HG03175 (cell line): ENCODE data around the gene ALPK1.

Source experiments
- ATAC-seq: cut with Tn5 transposase; IDR thresholded peaks from one replicate; pipeline ENCODE4 v1.9.1; 2021; ENCODE audit warnings: mild to moderate bottlenecking, moderate library complexity; ENCODE audit not compliant: unreplicated experiment

Gene ALPK1

DNA sequence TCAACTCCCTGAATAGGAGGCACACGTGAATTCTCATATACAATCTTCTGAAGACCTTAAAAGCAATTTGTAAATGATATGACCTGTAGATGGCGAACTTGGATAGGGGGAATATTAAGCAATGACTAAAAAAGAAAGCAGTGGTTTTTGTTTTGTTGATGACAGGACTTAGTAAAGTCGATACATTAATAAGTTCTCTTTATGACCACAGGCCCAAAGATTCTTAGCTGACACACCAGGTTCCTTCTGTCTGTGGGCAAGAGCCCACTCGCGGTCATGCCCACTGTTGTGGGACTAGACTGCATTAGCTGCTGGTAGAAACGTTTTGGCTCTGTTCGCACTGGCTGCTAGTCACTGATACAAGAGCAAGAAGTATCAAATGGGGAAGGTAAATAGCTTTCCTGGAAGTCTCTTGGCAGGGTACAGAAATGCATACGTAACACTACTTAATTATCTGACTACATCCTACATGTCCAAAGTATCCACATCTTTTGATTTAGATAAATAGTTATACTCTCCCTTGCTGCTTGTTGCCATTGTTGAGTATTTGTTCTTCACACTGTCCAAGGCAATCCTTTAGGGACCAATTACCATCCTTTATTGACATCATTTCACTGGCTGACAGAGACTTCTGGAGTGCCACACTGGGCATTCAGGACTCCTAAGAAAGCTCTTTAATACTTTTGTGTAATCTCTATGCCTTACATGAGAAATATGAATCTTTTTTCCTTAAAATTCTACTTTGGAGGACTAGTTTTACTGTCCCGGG, 31.0 kb downstream of the ALPK1 start:
- ATAC-seq = peak; percentile 85

DNA sequence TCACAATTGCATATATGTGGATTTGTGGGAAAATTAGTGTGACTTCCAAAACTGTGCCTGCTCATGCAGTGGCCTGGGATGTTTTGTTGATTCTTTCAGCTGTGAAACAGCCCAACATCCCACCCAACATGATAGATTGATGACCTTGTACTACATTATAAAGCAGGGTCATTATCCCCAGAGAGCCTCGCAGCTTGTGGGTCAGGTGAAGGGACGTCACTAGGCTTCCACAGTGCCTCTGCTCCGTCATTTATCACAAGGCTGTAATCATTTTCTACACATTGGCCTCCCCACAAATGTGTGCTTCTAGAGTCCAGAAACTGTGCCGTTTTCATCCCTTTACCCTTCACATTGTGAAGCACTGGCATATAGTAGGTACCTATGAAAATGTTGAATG, 31.6 kb downstream of the ALPK1 start:
- no peak for ATAC-seq

DNA sequence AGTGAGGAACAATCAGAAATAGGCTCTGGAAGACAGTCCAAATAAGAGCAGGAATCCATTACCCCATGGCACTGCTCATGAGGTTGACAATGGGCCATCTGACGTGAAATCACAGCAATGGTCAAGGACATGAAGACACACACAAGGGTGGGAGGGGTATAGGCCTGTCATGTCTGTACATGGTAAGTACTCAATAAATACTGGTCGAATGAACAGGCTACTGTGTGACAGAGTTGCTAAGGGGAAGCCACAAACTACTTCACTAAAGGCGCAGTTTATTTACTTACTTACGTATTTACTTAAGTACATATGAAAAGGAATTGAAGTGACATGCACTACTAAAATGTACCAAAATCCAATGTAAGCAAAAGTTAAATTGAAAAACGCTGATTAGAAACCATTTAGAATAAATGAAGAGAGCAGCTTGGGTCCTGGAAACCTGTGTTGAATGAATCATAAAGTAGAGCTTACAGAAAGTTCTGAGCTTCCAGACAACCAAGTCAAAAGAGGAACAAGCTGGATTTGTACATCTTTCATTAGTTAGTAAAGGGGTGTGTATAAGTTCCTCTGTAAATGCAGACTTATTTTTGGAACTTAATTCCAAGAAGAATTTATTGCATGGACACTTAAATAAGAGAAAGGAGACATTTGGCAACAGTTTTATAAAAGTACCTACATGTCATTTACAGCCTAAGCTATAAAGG, 32.7 kb downstream of the ALPK1 start:
- ATAC-seq = no peak

DNA sequence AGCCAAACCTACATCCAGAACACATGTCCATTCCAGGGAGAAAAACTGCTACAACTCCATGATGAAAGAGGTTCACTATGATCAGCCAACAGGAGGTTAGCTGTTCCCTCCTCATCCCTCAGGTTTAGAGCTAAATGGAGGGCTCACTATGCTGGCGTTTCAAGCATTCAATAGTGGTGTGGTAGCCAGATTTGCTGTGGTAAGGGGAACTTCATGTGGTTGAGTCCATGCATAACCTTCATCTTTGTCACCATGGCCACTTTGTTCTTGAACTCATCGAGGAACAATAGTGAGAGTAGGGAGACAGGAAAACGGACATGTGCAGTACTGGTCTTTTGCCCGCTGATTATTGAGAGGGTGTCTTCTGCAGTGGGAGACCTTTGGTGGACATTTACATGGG, 33.8 kb downstream of the ALPK1 start:
- no peak for ATAC-seq

DNA sequence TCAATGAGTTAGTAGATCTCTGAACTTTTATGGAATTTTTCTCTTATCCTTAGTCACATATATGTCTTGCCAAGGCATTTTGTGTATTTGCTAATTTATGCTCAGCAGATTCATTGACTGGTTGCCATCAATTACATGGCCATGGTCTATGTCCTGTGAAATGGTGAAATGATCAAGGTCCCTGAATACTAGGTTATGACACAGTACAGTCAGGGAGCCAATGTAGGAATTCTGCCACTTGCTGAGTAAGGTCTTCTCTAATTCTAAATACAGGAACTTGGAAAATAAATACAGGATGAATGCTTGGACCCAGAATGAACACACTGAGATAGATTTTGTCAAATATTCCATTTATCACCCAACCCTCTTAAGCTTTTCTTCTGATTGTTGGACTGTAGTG, 35.2 kb downstream of the ALPK1 start:
- ATAC-seq = no peak

DNA sequence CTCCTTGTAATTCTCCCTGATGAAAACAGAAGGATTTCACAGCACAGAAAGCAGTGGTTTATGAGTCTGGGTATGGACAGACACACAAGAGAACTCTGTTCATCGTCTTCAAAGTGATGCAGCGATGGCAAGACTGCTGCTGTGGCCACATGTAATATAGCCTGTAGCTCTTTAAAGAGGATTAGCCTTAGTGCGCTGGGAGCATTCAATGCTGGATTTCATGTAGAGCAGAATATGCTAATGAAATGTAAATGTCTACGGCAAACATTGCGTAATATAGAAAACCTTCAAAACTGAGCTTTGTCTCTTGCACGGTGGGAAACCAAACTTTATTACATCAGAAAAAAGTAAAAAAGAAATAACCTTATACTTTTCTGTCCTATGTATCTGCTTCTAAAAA, 42.9 kb downstream of the ALPK1 start:
- no peak for ATAC-seq

DNA sequence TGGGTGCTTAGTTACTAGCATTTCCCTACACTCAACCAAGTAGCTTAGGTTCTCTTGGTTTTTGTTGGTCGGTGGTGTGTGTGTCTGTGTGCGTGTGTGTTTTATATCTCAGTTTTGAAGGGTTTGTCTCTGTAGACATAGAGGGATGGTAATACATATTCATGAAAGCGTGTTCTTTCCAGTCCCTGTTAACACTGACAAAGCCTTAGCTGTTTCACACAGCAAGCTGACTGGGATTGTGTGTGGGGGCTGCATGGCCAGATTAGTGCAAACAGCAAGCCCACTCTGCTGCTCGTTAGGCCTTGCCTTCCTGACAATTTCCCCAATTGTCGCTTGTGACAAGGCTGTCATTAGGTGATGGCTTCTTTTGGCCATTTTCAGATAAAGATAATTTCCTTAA, 43.9 kb downstream of the ALPK1 start:
- ATAC-seq = no peak

DNA sequence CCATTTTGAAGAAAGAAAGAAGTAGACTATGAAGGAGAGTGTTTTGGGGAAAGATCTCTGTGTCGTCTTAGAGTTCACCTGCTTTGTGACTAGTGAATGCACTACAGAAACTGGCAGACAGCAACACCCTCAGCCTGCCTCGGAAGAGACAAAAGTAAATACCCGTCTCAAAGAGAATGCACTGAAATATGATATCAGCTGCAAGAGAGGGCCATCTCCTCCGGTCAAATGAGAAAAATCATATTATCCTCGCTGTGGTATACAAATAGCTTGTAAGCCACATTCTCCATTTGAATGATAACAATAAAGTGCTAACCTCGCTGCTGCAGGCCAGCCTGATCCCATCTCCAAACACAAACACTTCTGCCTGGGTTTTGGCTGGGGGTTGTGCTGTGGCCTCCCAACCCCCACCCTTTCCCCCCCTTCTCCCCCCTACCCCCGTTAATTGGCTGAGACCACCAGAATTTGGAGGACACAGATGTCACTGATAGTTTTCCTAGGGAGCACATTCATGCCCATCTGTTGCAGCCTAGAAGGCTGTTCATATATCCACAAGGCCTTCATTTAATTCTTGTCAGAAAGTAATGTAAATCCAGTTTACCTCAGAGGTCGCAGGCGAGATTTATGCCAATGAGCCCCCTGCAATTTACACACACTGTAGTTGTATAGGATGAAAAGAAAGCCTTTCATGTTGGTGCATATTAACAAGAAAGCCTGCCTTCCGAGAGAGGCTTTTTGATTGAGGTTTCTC, 46.3 kb downstream of the ALPK1 start:
- ATAC-seq = no peak

DNA sequence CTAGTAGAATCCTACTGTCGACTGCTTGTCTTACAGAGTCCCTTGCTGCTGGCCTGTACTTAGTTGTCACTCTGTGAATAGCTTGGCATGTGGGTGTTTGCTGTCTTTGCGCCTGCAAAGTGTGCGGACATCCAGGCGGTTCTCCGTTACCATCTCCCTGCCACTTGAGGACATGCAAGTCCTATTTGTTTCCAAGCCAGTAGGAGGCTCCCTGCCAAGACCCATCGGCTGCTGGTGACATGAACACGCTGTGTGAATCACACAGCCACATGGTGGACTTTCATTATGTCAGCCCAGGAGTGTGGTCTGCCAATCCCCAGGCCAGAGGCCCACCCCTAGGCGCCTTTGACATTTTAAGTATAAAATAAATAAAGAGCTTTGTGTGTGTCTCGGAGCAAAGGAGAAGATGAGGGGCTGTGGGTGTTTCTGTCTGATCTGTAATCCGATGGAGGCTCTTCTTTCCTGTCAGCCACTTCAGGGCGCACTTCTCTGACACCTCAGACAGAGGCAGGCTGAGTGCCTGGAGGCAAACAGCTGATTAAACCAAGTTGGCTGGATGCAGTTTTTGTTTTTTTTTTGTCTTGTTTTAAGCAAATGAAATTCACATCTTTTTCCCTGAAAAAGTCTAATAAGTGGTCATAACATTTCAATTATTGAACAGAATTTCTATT, 51.5 kb downstream of the ALPK1 start:
- ATAC-seq = no peak

DNA sequence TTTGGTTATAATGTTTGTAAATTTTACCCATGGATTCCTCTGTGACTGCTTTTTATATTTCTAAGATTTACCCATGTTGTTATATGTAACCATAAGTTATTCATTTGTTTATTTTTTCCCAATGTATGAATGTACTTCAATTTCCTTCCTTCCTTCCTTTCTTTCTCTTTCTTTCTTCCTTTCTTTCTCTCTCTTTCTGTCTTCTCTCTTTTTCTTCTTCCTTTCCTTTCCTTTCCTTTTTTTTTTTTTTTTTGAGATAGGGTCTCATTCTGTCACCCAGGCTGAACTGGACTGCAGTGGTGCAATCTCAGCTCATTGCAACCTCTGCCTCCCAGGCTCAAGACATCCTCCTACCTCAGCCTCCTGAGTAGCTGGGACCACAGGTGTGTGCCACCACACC, 55.6 kb downstream of the ALPK1 start:
- no peak for ATAC-seq

DNA sequence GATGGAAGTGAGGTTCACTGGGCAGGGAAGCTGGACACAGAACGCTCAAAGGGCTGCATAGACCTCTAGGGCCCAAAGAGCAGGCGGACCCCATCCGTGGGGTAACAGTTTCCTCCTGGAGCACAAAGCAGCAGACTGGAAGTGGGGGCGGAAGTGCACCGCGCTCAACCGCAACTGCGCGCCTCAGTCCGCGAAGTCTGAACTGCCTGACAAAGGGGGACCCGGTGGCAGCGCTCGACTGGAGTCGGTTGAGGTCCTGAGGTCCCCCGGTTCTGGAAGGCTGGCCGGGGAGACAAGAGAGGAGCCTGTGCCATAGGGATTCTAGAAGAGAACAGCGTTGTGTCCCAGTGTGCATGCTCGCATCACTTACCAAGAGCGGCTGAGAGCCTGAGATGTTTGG, 58.5 kb downstream of the ALPK1 start:
- no peak for ATAC-seq

DNA sequence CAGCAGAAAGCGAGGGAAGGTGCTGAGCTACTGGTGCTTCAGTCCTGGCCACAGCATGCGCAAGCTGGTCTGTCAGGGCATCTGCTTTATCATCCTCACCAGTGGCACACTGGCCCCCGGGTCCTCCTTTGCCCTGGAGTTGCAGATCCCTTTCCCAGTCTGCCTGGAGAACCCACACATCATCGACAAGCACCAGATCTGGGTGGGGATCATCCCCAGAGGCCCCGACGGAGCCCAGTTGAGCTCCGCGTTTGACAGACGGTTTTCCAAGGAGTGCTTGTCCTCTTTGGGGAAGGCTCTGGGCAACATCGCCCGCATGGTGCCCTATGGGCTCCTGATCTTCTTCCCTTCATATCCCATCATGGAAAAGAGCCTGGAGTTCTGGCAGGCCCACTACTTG, 60.3 kb downstream of the ALPK1 start:
- no peak for ATAC-seq

DNA sequence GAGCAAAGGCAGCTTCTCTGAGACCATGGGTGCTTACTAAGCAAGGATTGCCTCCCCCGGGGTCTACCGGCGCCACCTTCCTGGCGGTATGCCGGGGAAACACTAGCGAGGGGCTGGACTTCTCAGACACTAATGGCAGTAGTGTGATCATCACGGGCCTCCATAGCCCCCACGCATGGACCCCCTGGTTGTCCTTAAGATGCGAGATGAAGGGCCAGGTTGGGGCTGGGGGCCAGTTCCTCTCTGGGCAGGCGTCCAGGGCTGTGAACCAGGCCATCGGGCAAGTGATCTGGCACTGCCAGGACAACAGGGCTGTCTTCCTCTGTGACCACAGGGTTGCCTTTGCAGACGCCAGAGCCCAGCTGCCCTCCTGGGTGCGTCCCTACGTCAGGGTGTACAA, 60.7 kb downstream of the ALPK1 start:
- no peak for ATAC-seq

DNA sequence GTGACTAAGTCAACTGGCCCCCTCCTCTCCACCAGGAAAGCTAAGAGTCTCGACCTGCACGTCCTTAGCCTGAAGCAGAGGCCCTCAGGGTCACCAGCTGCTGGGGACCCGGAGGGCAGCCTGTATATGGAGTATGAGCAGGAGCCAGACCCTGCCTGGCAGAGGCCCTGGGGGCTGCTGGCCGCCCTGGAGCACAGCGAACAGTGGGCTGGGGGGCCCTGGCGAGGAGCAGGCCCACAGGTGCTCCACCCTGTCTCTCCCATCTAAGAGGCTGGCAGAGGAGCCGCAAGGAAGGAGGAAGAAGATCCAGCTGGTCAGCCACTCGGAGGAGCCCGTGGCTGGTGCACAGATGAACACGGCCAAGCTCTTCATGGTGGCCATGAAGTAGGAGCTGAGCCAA, 61.2 kb downstream of the ALPK1 start:
- no peak for ATAC-seq

DNA sequence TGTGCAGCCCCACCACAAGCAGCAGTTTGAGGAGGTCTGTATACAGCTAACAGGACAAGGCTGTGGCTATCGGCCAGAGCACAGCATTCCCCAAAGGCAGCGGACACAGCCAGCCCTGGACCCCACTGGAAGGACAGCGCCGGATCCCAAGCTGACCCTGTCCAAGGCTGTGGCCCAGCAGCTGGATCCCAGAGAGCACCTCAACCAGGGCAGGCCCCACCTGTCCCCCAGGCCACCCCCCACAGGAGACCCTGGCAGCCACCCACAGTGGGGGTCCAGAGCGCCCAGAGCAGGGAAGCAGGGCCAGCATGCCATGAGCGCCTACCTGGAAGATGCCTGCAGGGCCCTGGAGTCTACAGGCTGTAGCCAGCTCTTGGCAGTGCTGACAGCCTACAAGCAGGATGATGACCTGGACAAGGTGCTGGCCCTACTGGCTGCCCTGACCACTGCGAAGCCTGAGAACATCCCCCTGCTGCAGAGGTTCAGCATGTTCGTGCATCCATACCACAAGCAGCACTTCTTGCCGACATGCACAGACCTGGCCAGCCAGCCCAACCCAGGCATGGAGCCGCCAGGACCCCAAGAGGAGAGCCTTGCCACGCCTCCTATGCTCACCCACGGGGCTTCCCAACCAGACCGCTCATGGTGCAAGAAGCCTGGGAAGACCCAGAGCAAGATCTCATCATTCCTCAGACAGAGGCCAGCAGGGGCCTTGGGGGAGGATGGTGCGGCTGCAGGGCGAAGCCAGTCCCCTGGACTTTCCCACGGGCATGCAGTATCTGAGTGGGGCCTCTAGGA, 62.0 kb downstream of the ALPK1 start:
- no peak for ATAC-seq

DNA sequence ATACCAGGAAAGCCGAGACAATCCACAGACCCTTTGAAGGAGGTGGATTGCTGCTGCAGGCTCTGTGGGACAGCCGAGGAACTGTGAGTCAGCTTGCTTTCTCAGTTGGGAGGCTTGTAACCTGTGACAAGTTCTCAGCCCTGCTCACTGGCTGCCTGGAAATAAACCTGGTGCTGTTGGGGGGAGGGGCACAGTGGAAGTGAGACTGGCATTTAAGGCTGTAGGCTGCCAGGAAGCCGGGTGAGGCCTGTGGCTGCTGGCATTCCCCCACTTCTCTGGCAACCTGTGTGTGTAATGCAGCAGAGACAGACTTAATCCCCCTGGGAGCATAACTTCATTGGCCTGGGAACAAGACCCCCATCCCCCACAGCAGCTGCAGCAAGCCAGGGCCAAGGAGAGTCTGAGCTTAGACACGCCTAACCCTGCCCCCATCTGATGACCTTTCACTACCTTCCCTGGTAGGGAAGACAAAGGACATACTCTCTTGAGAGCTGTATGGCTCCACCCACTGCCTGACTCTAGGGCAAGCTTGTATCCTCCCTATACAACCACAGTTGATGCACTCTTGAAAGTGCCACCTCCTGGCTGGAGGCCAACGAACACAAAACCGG, 64.1 kb downstream of the ALPK1 start:
- ATAC-seq = peak; percentile 59

DNA sequence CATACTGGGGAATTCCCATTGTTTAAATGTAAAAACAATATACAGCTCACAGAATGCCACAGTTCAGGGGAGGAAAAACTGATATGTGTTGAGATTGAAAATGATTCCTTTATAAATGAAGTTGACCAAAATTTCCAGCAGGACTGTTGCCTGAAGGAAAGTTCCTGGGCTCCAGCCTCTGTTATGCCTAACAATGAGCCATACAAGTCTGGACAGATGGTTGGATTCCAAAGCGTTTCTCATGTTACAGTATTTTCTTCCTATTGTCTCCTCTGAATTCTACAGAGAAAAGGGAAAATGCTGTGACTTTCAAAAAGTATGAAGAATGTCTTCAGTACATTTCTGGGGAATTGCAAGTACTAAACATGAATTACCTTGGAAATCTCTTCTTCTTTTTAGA, 73.3 kb downstream of the ALPK1 start:
- no peak for ATAC-seq

DNA sequence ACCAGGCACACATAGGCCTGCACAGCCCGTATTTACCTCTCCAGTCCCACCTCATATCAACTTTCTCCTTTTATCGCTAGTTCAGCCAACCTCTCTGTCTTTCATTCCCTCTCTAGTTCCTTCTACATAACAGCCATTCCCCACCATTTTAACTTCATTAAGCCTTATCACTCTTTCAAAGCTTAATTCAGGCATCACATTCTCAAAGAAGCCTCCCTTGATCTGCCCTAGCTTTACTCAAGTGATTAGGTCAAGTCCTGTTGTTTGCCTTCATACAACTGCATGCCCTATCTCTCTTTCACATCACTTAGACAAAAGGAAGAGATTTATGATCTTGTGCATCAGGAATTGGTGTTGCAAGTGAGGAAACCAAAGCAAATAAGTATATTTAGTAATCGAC, 74.2 kb downstream of the ALPK1 start:
- ATAC-seq = no peak

DNA sequence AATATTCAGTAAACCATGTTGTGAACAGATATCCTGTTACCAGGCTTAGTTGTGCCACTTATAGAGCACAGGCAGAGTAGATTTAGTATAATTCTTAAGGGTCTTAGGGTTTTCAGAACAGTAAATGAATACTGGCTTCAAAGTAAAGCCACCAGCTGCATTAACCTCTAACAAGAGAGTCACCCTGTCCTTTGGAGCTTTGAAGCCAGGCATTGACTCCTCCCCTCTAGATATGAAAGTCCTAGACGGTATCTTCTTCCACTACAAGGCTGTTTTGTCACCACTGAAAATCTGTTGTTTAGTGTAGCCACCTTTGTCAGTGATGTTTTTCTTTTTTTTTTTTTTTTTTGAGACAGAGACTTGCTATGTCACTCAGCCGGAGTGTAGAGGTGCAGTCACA, 77.7 kb downstream of the ALPK1 start:
- no peak for ATAC-seq

DNA sequence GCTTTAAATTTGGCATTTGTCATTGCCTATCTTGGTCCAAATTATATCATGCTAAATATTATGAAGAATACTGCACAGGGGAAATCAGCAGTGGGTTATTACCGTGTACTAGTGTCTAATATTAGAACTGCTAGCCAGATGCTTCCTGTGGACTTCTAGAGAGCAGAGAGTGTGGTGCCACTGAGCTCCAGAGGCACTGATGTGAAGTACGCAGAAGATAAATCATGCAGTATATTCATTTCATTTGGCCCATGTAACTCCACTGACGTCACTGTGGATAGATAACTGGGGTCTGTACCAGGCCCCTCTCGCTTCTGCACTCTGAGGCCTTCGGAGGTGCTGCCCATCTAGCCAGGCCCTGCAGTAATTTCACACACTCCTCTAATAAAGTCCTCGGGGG, 80.0 kb downstream of the ALPK1 start:
- no peak for ATAC-seq
